ENCODE data around the gene ZNF536. TPM values are rescaled to one million over a fixed set of nuclear protein-coding genes. Genes with fewer than 3 reads are reported as not detected.

The ZNF536 gene
- total RNA-seq, 1 donor from 2014 or later, result 0.43 TPM

DNA sequence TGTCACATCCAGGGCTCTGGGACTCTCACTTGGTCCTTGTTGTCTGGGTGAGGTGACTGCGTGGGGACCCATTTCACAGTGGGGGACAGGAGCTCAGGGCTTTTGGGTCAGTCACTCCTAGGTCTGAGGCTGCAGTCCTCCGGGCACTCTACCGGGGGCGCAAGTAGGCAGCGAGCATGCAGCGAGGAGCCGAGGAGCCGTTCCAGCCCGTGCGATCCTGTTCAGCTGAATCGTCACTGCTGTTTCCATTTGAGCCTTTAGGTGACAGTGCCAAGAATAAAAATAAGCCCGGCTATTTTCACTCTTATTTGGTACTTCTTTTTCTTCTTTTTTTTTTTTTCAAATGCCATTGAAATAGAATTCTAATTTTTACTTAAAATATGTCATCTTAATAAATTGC, 126.5 kb downstream of the ZNF536 start:
- Histone ChIP-seq H3K4me1 (ENCODE audit: insufficient read depth, low read length) (no peaks in the 10 kb centered on the region), H3K79me2 (ENCODE audit: insufficient read depth, low read length) (no peaks in the 10 kb centered on the region), H3K9ac (ENCODE audit: low read length) (no peak overlapping the region), H3K27me3 (ENCODE audit: insufficient read depth, low read length) (no peaks in the 10 kb centered on the region), H4K20me1 (ENCODE audit: insufficient read depth, low read length) (no peaks in the 10 kb centered on the region), H3K4me3 (ENCODE audit: insufficient read depth, low read depth, low read length) (no peak overlapping the region), H3K36me3 (ENCODE audit: insufficient read depth, low read length) (no peaks in the 10 kb centered on the region), H3K27ac (ENCODE audit: low read depth, low read length) (no peak overlapping the region), H3K9me3 (ENCODE audit: insufficient read depth, low read depth, low read length) (no peaks in the 10 kb centered on the region), H3K4me2 (ENCODE audit: low read length) (no peak overlapping the region), H2AFZ (ENCODE audit: low read depth, low read length) (no peak overlapping the region)
- FAIRE-seq (no peak), DNase-seq (ENCODE audit: low read depth) (no peak)
- Mint-ChIP-seq H3K4me3 (ENCODE audit: unreplicated experiment) (no peak overlapping the region), H3K9me3 (ENCODE audit: unreplicated experiment) (no peaks in the 10 kb centered on the region), H3K27ac (ENCODE audit: unreplicated experiment) (no peak overlapping the region), H3K36me3 (ENCODE audit: low read depth, unreplicated experiment) (no peaks in the 10 kb centered on the region), H3K27me3 (ENCODE audit: low read depth, unreplicated experiment) (peaks cover 37% of the 10 kb centered on the region), H3K4me1 (ENCODE audit: low read depth, unreplicated experiment) (no peaks in the 10 kb centered on the region)
- no peak for TF ChIP-seq EZH2 (IDR thresholded peaks at IDR 0.05; ENCODE audit: insufficient read depth, low read length)
- TF ChIP-seq CTCF (IDR thresholded peaks at IDR 0.05; ENCODE audit: insufficient read depth, low read depth, low read length), result no peak

- no peak overlapping the region for H3K27ac ChIP-seq (ENCODE audit: low read depth, low read length)
- H3K27ac Mint-ChIP-seq (ENCODE audit: unreplicated experiment), result no peak overlapping the region
- no peak overlapping the region for H2AFZ ChIP-seq (ENCODE audit: low read depth, low read length)
- H3K36me3 Mint-ChIP-seq (ENCODE audit: low read depth, unreplicated experiment), result no peaks in the 10 kb centered on the region
- no peaks in the 10 kb centered on the region for H3K9me3 ChIP-seq (ENCODE audit: insufficient read depth, low read depth, low read length)
- H3K4me2 ChIP-seq (ENCODE audit: low read length), result no peak overlapping the region
- H3K79me2 ChIP-seq (ENCODE audit: insufficient read depth, low read length), result no peaks in the 10 kb centered on the region
- no peak overlapping the region for H3K4me3 ChIP-seq (ENCODE audit: insufficient read depth, low read depth, low read length)
- no peaks in the 10 kb centered on the region for H3K4me1 ChIP-seq (ENCODE audit: insufficient read depth, low read length)
- H3K27me3 Mint-ChIP-seq (ENCODE audit: low read depth, unreplicated experiment), result peaks cover 14% of the 10 kb centered on the region
- H3K4me1 Mint-ChIP-seq (ENCODE audit: low read depth, unreplicated experiment), result no peaks in the 10 kb centered on the region
- H3K9me3 Mint-ChIP-seq (ENCODE audit: unreplicated experiment), result no peaks in the 10 kb centered on the region
- no peak overlapping the region for H3K4me3 Mint-ChIP-seq (ENCODE audit: unreplicated experiment)
- DNase-seq (ENCODE audit: low read depth) (no peak), FAIRE-seq (no peak)
- no peaks in the 10 kb centered on the region for H4K20me1 ChIP-seq (ENCODE audit: insufficient read depth, low read length)
- H3K27me3 ChIP-seq (ENCODE audit: insufficient read depth, low read length), result no peaks in the 10 kb centered on the region
- H3K9ac ChIP-seq (ENCODE audit: low read length), result no peak overlapping the region
- TF ChIP-seq EZH2 (IDR thresholded peaks at IDR 0.05; ENCODE audit: insufficient read depth, low read length) (no peak), CTCF (IDR thresholded peaks at IDR 0.05; ENCODE audit: insufficient read depth, low read depth, low read length) (no peak)
- H3K36me3 ChIP-seq (ENCODE audit: insufficient read depth, low read length), result no peaks in the 10 kb centered on the region
Observed at GRCh38 chr19:30504272-30504671, 132.1 kb downstream of the ZNF536 start.

DNA sequence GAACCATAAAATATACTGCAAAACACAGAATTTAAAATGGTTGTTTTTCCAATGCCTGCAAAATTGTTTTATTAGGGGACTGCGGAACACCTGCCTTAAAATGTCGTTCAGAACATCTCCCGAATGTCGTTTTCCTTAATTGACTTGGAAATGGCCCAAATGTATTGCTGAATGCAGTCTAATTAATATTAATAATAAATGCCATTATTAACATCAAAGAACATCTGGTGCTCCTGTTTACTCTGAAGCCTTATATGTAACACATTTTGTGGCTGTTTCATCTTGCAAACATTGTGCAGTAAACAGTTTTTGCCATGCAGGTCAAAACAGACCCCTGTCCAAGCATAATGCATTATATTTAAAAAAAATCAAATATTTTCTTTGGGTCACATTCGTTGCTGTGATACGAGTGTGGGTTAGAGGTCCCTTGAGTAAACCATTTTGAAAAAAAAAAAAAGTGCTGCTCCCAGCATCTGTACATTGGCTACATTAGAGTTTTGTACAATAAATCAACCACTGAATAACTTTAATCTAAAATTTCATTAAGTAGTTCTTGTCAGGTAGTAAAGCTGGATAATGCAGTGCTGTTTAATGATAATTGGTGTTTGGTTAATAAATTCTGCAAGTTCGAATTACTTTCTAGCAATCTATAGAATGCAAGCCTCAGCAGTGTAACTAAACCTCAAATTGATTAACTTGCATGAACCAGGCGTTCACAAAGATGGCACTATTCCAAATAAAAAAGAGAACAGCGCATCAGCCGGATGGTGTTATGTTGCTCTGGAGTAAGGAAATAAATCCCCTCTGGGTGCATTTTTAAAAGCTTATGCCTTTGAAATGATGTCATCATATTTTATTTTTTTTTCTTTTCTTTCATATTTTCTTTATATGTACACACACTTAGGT, 140.2 kb downstream of the ZNF536 start:
- FAIRE-seq, result no peak
- no peak overlapping the region for H3K9ac ChIP-seq (ENCODE audit: low read length)
- no peaks in the 10 kb centered on the region for H3K4me1 ChIP-seq (ENCODE audit: insufficient read depth, low read length)
- H3K4me1 Mint-ChIP-seq (ENCODE audit: low read depth, unreplicated experiment), result no peaks in the 10 kb centered on the region
- no peak overlapping the region for H3K27ac ChIP-seq (ENCODE audit: low read depth, low read length)
- no peaks in the 10 kb centered on the region for H3K9me3 Mint-ChIP-seq (ENCODE audit: unreplicated experiment)
- no peak overlapping the region for H3K4me2 ChIP-seq (ENCODE audit: low read length)
- H3K4me3 Mint-ChIP-seq (ENCODE audit: unreplicated experiment), result no peak overlapping the region
- peaks cover 36% of the 10 kb centered on the region for H3K27me3 Mint-ChIP-seq (ENCODE audit: low read depth, unreplicated experiment)
- no peaks in the 10 kb centered on the region for H3K36me3 Mint-ChIP-seq (ENCODE audit: low read depth, unreplicated experiment)
- no peak overlapping the region for H2AFZ ChIP-seq (ENCODE audit: low read depth, low read length)
- H4K20me1 ChIP-seq (ENCODE audit: insufficient read depth, low read length), result no peaks in the 10 kb centered on the region
- no peak overlapping the region for H3K4me3 ChIP-seq (ENCODE audit: insufficient read depth, low read depth, low read length)
- H3K9me3 ChIP-seq (ENCODE audit: insufficient read depth, low read depth, low read length), result no peaks in the 10 kb centered on the region
- DNase-seq (ENCODE audit: low read depth), result no peak
- H3K79me2 ChIP-seq (ENCODE audit: insufficient read depth, low read length), result no peaks in the 10 kb centered on the region
- H3K27me3 ChIP-seq (ENCODE audit: insufficient read depth, low read length), result no peaks in the 10 kb centered on the region
- H3K27ac Mint-ChIP-seq (ENCODE audit: unreplicated experiment), result no peak overlapping the region
- no peaks in the 10 kb centered on the region for H3K36me3 ChIP-seq (ENCODE audit: insufficient read depth, low read length)
- TF ChIP-seq EZH2 (IDR thresholded peaks at IDR 0.05; ENCODE audit: insufficient read depth, low read length) (no peak), CTCF (IDR thresholded peaks at IDR 0.05; ENCODE audit: insufficient read depth, low read depth, low read length) (no peak)

Data from astrocyte (in vitro differentiated cells and primary cell).